HFF-Myc (cell line): ENCODE results near the gene CSNK1E.

Experiments
- DNase-seq: peaks from one replicate; pipeline ENCODE4 v3.0.0-alpha.2; 2011; ENCODE audit warnings: low read depth; ENCODE audit errors: extremely low read depth
- H3K4me3 ChIP-seq: replicated peaks from 2 replicates; pipeline ENCODE4 v1.5.1; 2011; ENCODE audit warnings: low read depth, mild to moderate bottlenecking, control low read depth, low read length
- TF ChIP-seq, protein P1 (sequence below): IDR thresholded peaks from 2 replicates; pipeline ENCODE4 v1.5.1; 2012; ENCODE audit warnings: mild to moderate bottlenecking, low read depth, low read length, control low read depth; ENCODE audit errors: missing control alignments

Gene CSNK1E

GRCh38 chr22:38303974-38304373, 13.3 kb downstream of the CSNK1E start:
- TF ChIP-seq, protein P1, sequence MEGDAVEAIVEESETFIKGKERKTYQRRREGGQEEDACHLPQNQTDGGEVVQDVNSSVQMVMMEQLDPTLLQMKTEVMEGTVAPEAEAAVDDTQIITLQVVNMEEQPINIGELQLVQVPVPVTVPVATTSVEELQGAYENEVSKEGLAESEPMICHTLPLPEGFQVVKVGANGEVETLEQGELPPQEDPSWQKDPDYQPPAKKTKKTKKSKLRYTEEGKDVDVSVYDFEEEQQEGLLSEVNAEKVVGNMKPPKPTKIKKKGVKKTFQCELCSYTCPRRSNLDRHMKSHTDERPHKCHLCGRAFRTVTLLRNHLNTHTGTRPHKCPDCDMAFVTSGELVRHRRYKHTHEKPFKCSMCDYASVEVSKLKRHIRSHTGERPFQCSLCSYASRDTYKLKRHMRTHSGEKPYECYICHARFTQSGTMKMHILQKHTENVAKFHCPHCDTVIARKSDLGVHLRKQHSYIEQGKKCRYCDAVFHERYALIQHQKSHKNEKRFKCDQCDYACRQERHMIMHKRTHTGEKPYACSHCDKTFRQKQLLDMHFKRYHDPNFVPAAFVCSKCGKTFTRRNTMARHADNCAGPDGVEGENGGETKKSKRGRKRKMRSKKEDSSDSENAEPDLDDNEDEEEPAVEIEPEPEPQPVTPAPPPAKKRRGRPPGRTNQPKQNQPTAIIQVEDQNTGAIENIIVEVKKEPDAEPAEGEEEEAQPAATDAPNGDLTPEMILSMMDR = no peak
- H3K4me3 ChIP-seq = no peak overlapping the region
- no peak for DNase-seq

GRCh38 chr22:38302906-38303305, 14.3 kb downstream of the CSNK1E start:
- TF ChIP-seq, protein P1 = no peak
- no peak overlapping the region for H3K4me3 ChIP-seq
- DNase-seq = no peak

DNA sequence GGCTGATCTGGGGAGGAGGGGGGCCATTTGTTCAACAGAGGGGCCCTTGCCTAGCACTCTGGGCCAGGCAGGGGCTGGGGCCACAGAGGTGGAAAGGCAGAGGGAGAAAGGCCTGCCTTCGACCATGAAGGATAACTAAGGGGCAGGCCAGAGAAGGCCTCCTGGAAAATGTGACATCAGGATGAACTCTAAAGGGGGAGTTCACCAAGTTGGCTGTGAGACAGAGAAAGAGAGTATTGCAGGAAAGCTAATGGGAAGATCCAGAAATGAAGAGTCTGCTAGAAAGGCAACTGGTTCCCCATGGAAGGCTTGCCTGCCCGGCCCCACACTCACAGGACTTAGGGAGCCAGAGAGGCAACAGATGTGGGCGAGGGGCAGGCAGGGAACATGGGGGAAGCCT, 16.3 kb downstream of the CSNK1E start:
- DNase-seq = no peak
- TF ChIP-seq, protein P1 = no peak
- no peak overlapping the region for H3K4me3 ChIP-seq

DNA sequence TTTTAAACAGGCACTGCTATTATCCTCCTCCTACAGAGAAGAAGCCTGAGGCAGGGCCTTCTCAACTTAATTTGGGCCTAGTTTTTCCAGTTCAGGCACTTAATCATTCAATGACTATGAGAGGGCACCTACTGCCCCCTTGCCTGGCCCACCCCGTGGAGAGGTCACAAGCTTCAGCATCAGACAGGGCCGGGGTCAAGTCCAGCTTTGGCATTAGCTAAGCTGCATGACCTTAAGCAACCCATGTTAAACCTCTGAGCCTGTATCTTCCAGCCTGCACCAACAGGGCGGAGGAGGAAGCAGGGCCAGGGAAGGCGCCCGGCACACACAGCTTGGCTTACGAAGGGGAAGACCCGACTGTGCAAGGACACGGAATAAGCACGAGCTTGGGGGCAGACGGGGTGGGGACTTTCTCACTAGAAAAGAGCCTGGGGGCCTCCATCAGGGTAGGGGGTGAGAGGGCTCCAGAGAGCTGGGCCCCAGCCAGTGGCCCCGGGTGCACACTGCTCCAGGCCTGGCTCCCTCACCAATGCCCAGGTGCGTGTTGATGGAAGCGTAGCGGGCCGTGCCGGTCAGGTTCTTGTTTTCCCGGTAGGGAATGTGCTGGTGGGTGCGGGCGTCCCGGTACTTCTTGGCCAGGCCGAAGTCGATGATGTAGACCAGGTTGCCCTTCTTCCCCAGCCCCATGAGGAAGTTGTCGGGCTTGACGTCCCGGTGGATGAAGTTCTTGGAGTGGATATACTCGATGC, 16.9 kb downstream of the CSNK1E start:
- no peak for DNase-seq
- TF ChIP-seq, protein P1 = no peak

DNA sequence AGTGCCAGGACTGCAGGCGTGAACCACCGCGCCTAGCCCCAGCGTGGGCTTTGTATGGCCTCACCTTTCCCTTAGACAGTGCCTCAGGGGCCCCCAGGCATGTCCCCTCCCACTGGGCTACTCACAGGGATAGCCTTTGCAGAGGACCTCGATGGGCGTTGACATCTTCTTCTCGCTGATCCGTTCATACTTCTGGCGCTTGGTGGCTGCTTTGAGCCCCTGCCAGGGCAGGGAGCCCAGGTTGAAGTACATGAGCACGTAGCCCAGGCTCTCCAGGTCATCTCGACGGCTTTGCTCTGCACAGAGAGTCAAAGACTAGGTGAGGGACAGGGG, 17.5 kb downstream of the CSNK1E start:
- no peak for DNase-seq
- TF ChIP-seq, protein P1 = no peak
- H3K4me3 ChIP-seq = no peak overlapping the region

More for the DNA sequence above, 16.9 kb downstream of the CSNK1E start:
- no peak overlapping the region for H3K4me3 ChIP-seq

GRCh38 chr22:38298312-38299005, 18.8 kb downstream of the CSNK1E start:
- TF ChIP-seq, protein P1 = peak; percentile 43
- H3K4me3 ChIP-seq = no peak overlapping the region
- DNase-seq = no peak
